UCSD-AML1 (cell line): ENCODE data around the gene GRIK1.
"Not testable (repeated sequence)": the region's sequence is repeated elsewhere in the genome, so short reads cannot be mapped to it uniquely, and the experiment has no call there.

Source experiments
- DNase-seq: peaks from one replicate; lab custom pipeline; 2025; ENCODE audit not compliant: unreplicated experiment; lab: John Stamatoyannopoulos, UW

Gene GRIK1

GRCh38 chr21:29624776-29625175, 315.0 kb downstream of the GRIK1 start:
- DNase-seq: no peak

GRCh38 chr21:29621525-29621924, 318.3 kb downstream of the GRIK1 start:
- no peak for DNase-seq

GRCh38 chr21:29616209-29616751, 323.5 kb downstream of the GRIK1 start:
- no peak for DNase-seq

GRCh38 chr21:29613877-29614276, 325.9 kb downstream of the GRIK1 start:
- no peak for DNase-seq

GRCh38 chr21:29613021-29613420, 326.8 kb downstream of the GRIK1 start:
- DNase-seq: no peak

GRCh38 chr21:29610779-29611360, 328.9 kb downstream of the GRIK1 start:
- no peak for DNase-seq

GRCh38 chr21:29606613-29607012, 333.2 kb downstream of the GRIK1 start:
- DNase-seq: no peak

GRCh38 chr21:29605219-29605618, 334.6 kb downstream of the GRIK1 start:
- not testable (repeated sequence) for DNase-seq

- no peak for DNase-seq
These were observed 335.7 kb downstream of the GRIK1 start for GRCh38 chr21:29604076-29604475.

- no peak for DNase-seq
These were observed 338.7 kb downstream of the GRIK1 start for GRCh38 chr21:29601047-29601446.

GRCh38 chr21:29586696-29587095, 353.1 kb downstream of the GRIK1 start:
- no peak for DNase-seq

- DNase-seq: no peak
These were observed 354.3 kb downstream of the GRIK1 start for GRCh38 chr21:29585462-29585861.

- DNase-seq: no peak
These were observed 356.3 kb downstream of the GRIK1 start for GRCh38 chr21:29583424-29583924.

GRCh38 chr21:29582855-29583254, 356.9 kb downstream of the GRIK1 start:
- DNase-seq: no peak

- DNase-seq: no peak
These were observed 358.4 kb downstream of the GRIK1 start for GRCh38 chr21:29581393-29581792.

GRCh38 chr21:29580732-29581285, 359.0 kb downstream of the GRIK1 start:
- DNase-seq: no peak

- no peak for DNase-seq
These were observed 361.5 kb downstream of the GRIK1 start for GRCh38 chr21:29578306-29578705.

- no peak for DNase-seq
These were observed 367.8 kb downstream of the GRIK1 start for GRCh38 chr21:29571949-29572348.

GRCh38 chr21:29568020-29568697, 371.6 kb downstream of the GRIK1 start:
- no peak for DNase-seq

- no peak for DNase-seq
These were observed 381.7 kb downstream of the GRIK1 start for GRCh38 chr21:29557931-29558725.

GRCh38 chr21:29557200-29557599, 382.6 kb downstream of the GRIK1 start:
- DNase-seq: no peak
